Activated naive CD8-positive, alpha-beta T cell treated with anti-CD3 and anti-CD28 coated beads, Interleukin-2, amount 10 ng/mL, durations not matched to agents 7 days and 5 days (primary cell): Measurements from ENCODE around the gene GTF3C1. TPM values are rescaled to one million over a fixed set of nuclear protein-coding genes. Genes with fewer than 3 reads are reported as not detected.
A peak's percentile ranks its signal among the peaks of the same experiment; 100 is the strongest.
"Not testable (repeated sequence)": the region's sequence is repeated elsewhere in the genome, so short reads cannot be mapped to it uniquely, and the experiment has no call there.

Source experiments
- ATAC-seq: fragments of 150-1000 bp; cut with Tn5 transposase; one replicate; pipeline ENCODE4 v1.10.0; 2021; ENCODE audit warnings: low read depth, moderate library complexity
- POLR2A ChIA-PET: fragments of 350-600 bp; sonication (Branson Sonifier 250); formaldehyde crosslinking; loops from one replicate; lab custom pipeline; 2021; ENCODE audit warnings: antibody characterized with exemption; lab: Charles Lee
- DNase-seq: peaks from one replicate; pipeline ENCODE4 v3.0.0; 2021
- H3K27ac Mint-ChIP-seq: one replicate; pipeline ENCODE4 v1.8.0; 2022; ENCODE audit warnings: mild to moderate bottlenecking, mixed read lengths
- H3K27me3 Mint-ChIP-seq: one replicate; pipeline ENCODE4 v1.8.0; 2022; ENCODE audit warnings: mild to moderate bottlenecking, moderate library complexity, mixed read lengths
- H3K36me3 Mint-ChIP-seq: one replicate; pipeline ENCODE4 v1.8.0; 2021; ENCODE audit warnings: mild to moderate bottlenecking, mixed read lengths
- H3K4me1 Mint-ChIP-seq: one replicate; pipeline ENCODE4 v1.8.0; 2021; ENCODE audit warnings: mixed read lengths
- H3K4me3 Mint-ChIP-seq: one replicate; pipeline ENCODE4 v1.8.0; 2022; ENCODE audit warnings: mild to moderate bottlenecking, moderate library complexity, mixed read lengths
- H3K9me3 Mint-ChIP-seq: one replicate; pipeline ENCODE4 v1.8.0; 2021; ENCODE audit warnings: mixed read lengths
- total RNA-seq, 2 experiments: library from RNA; stranded (reverse); gene quantifications; one replicate each; pipeline ENCODE4 v1.2.3, GENCODE V29; 2021

Gene GTF3C1
- total RNA-seq, 2 experiments from 2014 or later, result 55.3 to 56.1 TPM

DNA sequence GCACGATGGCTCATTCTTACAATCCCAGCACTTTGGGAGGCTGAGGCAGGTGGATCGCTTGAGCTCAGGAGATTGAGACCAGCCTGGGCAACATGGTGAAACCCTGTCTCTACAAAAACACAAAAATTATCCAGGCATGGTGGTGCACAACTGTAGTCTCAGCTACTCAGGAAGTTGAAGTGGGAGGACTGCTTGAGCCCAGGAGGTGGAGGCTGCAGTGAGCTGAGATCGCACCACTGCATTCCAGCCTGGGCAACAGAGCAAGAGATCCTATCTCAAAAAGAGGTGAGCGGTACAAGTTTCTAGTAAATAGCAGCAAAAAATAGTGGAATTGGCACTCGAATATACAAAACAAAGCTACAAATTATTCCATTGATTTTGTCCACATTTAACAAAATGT lies 116.5 kb downstream of the GTF3C1 start:
- not testable (repeated sequence) for DNase-seq, H3K27me3 Mint-ChIP-seq, H3K4me3 Mint-ChIP-seq, ATAC-seq, H3K9me3 Mint-ChIP-seq
- Mint-ChIP-seq H3K27ac (peak overlapping the region; percentile 51), H3K36me3 (peaks cover 29% of the 10 kb centered on the region), H3K4me1 (peaks cover 22% of the 10 kb centered on the region)
- POLR2A ChIA-PET, result interaction anchor here (1.4 to 1.5 kb wide), 2 partner anchors 14 to 55 kb away, joined by 4 to 5 read pairs; no protein-coding TSS in a partner anchor

DNA sequence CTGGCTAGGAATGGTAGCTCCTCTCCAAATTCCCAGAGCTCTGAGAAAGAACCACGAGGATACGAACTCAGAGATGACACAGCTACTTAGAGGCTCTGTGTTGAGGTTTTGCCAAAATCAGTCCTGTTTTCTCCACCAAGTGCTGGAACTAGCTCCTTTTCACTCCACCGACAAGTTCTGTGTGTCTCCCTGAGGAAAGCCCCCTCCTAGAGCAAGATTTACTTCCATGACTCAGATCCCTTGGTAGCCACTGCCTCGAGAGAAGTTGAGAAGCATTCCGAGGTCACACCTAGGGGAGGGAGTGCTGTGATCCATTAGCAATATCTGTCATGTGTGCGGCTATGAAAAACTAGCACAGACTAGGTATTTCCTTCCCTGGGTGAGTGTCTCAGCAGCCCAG lies 117.2 kb downstream of the GTF3C1 start:
- peak overlapping the region; percentile 51 for H3K27ac Mint-ChIP-seq
- H3K4me3 Mint-ChIP-seq, result no peak overlapping the region
- peaks cover 27% of the 10 kb centered on the region for H3K4me1 Mint-ChIP-seq
- H3K36me3 Mint-ChIP-seq, result peaks cover 28% of the 10 kb centered on the region
- no peaks in the 10 kb centered on the region for H3K27me3 Mint-ChIP-seq
- H3K9me3 Mint-ChIP-seq, result no peaks in the 10 kb centered on the region
- ATAC-seq (no peak), DNase-seq (peak; percentile 16)
- POLR2A ChIA-PET, result no interaction called here

DNA sequence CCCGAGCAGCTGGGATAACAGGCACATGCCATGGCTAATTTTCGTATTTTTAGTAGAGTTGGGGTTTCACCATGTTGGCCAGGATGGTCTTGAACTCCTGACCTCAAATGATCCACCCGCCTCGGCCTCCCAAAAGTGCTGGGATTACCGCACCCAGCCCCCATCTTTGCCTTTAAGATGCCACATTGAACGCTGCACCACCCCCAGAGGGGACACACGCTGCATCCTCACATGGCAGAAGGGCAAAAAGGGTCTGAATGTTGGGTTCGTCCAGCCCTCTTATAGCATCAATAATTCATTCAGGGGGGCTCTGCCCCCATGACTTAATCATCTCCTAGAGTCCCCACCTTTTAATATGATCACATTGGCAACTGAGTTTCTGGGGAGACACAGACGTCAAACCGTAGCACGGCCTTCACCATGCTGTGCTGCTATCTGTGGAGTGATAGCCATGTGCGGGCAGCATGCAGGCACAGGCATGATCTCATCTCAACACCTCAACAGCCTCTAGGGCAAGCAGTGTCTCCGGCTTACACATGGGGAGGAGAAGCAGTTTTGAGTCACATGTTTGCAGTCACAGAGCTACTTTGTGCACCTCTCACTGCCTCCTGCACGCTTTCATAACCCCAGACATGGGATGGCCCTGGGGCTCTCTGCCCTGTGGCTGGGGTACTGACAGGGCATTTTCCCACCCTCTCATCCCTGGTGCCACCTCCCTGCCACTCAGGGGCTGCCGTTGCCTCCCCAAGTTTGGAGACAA lies 117.8 kb downstream of the GTF3C1 start:
- DNase-seq, result peak; percentile 22
- no peak overlapping the region for H3K27ac Mint-ChIP-seq
- POLR2A ChIA-PET, result interaction anchor here (0.6 to 1.1 kb wide), 2 partner anchors 11 to 15 kb away, joined by 3 read pairs; no protein-coding TSS in a partner anchor

GRCh38 chr16:27430923-27431484 lies 118.7 kb downstream of the GTF3C1 start:
- H3K27me3 Mint-ChIP-seq, result no peaks in the 10 kb centered on the region
- H3K4me3 Mint-ChIP-seq, result no peak overlapping the region
- H3K27ac Mint-ChIP-seq, result peak overlapping the region; percentile 1
- H3K36me3 Mint-ChIP-seq, result peaks cover 21% of the 10 kb centered on the region
- ATAC-seq, result no peak
- POLR2A ChIA-PET, result interaction anchor here (1.1 to 1.6 kb wide), 3 partner anchors 16 to 25 kb away, joined by 3 to 4 read pairs (median 4); no protein-coding TSS in a partner anchor
- H3K9me3 Mint-ChIP-seq, result no peaks in the 10 kb centered on the region
- DNase-seq, result peak; percentile 22
- H3K4me1 Mint-ChIP-seq, result peaks cover 42% of the 10 kb centered on the region

More for the DNA sequence above, 117.8 kb downstream of the GTF3C1 start:
- H3K4me3 Mint-ChIP-seq, result no peak overlapping the region
- no peaks in the 10 kb centered on the region for H3K9me3 Mint-ChIP-seq
- H3K27me3 Mint-ChIP-seq, result no peaks in the 10 kb centered on the region
- peaks cover 32% of the 10 kb centered on the region for H3K4me1 Mint-ChIP-seq
- peaks cover 27% of the 10 kb centered on the region for H3K36me3 Mint-ChIP-seq
- peak; percentile 30 for ATAC-seq

DNA sequence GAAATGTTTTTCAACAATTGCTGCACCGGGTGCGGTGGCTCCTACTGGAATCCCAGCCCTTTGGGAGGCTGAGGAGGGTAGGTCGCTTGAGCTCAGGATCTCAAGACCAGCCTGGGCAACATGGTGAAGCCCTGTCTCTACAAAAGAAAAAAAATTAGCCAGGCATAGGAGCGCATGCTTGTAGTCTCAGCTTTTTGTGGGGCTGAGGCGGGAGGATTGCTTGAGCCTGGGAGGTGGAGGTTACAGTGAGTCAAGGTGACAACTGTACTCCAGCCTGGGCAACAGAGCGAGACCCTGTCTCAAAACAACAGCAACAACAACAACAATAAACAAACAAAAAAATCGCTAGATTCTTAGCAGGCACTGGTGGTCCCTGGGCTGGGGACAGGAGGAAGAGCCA lies 119.2 kb downstream of the GTF3C1 start:
- ATAC-seq (no peak), DNase-seq (no peak)
- H3K4me1 Mint-ChIP-seq, result peaks cover 46% of the 10 kb centered on the region
- no peak overlapping the region for H3K4me3 Mint-ChIP-seq
- peaks cover 23% of the 10 kb centered on the region for H3K36me3 Mint-ChIP-seq
- no peaks in the 10 kb centered on the region for H3K27me3 Mint-ChIP-seq
- H3K27ac Mint-ChIP-seq, result peak overlapping the region; percentile 28
- POLR2A ChIA-PET, result interaction anchor here (1.2 to 1.6 kb wide), 2 partner anchors 21 to 25 kb away, joined by 4 read pairs; no protein-coding TSS in a partner anchor
- no peaks in the 10 kb centered on the region for H3K9me3 Mint-ChIP-seq

DNA sequence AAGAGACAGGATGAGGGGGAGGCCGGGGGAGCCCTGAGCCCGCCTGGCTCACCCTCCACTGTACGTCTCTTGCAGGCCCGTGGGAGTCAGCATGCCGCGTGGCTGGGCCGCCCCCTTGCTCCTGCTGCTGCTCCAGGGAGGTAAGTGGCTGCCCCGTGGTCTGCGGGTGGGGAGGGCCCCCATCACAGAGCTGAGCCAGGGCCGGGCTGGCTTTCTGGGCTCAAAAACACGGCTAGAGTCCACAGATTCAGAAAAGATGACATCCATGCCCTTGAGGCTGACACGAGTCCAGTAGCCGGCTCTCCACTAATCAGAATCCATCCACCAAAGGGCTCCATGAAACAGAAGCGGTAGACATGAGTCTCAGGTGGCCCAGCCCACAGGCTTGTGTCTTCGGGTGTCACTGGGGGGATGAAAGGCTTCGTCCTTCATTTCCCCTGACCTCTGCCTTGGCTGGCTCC lies 119.7 kb downstream of the GTF3C1 start:
- peaks cover 28% of the 10 kb centered on the region for H3K36me3 Mint-ChIP-seq
- peaks cover 49% of the 10 kb centered on the region for H3K4me1 Mint-ChIP-seq
- H3K27ac Mint-ChIP-seq, result no peak overlapping the region

DNA sequence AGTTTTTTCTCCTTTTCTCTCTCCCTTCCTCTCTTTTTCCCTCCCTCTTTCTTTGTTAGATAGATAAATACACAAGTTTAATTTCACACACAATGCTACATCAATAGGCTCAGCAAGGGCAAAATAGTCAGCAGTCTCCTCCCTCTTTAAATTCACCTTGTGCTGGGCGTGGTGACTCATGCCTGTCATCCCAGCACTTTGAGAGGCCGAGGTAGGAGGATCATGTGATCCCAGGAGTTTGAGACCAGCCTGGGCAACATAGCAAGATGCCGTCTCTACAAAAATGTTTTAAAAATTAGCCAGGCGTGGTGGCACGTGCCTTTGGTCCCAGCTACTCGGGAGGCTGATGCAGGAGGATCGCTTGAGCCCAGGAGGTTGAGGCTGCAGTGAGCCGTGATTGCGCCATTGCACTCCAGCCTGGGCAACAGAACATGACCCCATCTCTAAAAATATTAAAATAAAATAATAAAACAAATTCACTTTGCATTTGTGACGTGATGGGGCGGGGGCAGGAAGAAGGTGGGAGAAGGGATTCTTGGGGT lies 120.3 kb downstream of the GTF3C1 start:
- Mint-ChIP-seq H3K9me3 (no peaks in the 10 kb centered on the region), H3K4me3 (peak overlapping the region; percentile 28), H3K4me1 (peaks cover 51% of the 10 kb centered on the region), H3K27me3 (no peaks in the 10 kb centered on the region), H3K27ac (peak overlapping the region; percentile 76), H3K36me3 (peaks cover 34% of the 10 kb centered on the region)
- POLR2A ChIA-PET, result interaction anchor here (1.6 kb wide), 1 partner anchor 22 kb away, joined by 4 read pairs; no protein-coding TSS in a partner anchor
- peak; percentile 17 for DNase-seq
- ATAC-seq, result no peak

More for the DNA sequence above, 119.7 kb downstream of the GTF3C1 start:
- Mint-ChIP-seq H3K4me3 (no peak overlapping the region), H3K27me3 (no peaks in the 10 kb centered on the region), H3K9me3 (no peaks in the 10 kb centered on the region)
- ATAC-seq (no peak), DNase-seq (peak; percentile 22)
- POLR2A ChIA-PET, result interaction anchor here (1.2 to 1.6 kb wide), 2 partner anchors 22 to 24 kb away, joined by 4 read pairs; no protein-coding TSS in a partner anchor

DNA sequence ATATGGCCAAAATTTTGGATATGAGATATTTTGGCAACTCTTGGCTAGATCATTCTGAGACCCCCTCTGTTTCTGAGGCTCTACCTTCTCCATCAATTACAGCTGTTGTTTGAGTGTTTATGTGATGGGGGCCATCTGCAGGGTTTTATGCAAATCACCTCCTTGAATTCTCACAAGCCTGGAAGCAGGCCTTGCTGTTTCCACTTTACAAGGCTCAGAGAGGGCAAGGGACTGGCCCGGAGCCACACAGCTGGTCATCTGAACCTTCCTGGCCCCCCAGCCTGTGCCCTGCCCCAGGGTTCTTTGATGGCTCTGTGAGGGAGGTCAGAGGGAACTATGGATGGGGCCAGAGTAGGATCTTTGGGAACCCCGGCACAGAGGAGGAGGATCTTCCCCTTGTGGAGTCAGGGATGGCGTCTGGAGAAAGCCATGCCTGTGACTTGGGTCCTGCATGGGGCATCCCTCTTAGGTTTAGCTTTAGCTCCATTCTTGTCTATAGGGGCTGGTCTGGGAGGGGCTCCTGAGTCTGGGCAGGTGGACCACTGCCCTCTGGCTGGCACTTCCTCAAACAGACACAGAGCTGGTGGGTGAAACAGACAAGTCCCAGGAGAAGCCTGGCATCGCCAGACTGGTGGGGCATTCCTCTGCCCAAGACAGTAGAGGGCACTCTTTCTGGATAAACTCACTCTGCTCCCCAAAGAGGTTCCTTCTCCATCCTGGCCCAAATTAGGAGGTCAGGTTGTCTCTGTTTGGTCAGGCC lies 121.5 kb downstream of the GTF3C1 start:
- peaks cover 53% of the 10 kb centered on the region for H3K4me1 Mint-ChIP-seq
- peak overlapping the region; percentile 70 for H3K27ac Mint-ChIP-seq
- no peaks in the 10 kb centered on the region for H3K27me3 Mint-ChIP-seq
- H3K36me3 Mint-ChIP-seq, result peaks cover 44% of the 10 kb centered on the region
- POLR2A ChIA-PET, result interaction anchor here (2.8 to 3.4 kb wide), 2 partner anchors 22 to 26 kb away, joined by 12 to 23 read pairs; partner anchors contain the start of gene IL21R
- DNase-seq, result peak; percentile 25
- ATAC-seq, result no peak
- H3K4me3 Mint-ChIP-seq, result peak overlapping the region; percentile 60
- H3K9me3 Mint-ChIP-seq, result peaks cover 4% of the 10 kb centered on the region

GRCh38 chr16:27427538-27427937 lies 122.2 kb downstream of the GTF3C1 start:
- Mint-ChIP-seq H3K9me3 (peaks cover 5% of the 10 kb centered on the region), H3K36me3 (peaks cover 44% of the 10 kb centered on the region), H3K4me3 (peak overlapping the region; percentile 71), H3K27ac (peak overlapping the region; percentile 86), H3K4me1 (peaks cover 47% of the 10 kb centered on the region), H3K27me3 (no peaks in the 10 kb centered on the region)
- peak; percentile 14 for DNase-seq
- POLR2A ChIA-PET, result interaction anchor here (0.9 to 3.4 kb wide), 3 partner anchors 9 to 25 kb away, joined by 3 to 23 read pairs (median 12); partner anchors contain the start of gene IL21R
- no peak for ATAC-seq

DNA sequence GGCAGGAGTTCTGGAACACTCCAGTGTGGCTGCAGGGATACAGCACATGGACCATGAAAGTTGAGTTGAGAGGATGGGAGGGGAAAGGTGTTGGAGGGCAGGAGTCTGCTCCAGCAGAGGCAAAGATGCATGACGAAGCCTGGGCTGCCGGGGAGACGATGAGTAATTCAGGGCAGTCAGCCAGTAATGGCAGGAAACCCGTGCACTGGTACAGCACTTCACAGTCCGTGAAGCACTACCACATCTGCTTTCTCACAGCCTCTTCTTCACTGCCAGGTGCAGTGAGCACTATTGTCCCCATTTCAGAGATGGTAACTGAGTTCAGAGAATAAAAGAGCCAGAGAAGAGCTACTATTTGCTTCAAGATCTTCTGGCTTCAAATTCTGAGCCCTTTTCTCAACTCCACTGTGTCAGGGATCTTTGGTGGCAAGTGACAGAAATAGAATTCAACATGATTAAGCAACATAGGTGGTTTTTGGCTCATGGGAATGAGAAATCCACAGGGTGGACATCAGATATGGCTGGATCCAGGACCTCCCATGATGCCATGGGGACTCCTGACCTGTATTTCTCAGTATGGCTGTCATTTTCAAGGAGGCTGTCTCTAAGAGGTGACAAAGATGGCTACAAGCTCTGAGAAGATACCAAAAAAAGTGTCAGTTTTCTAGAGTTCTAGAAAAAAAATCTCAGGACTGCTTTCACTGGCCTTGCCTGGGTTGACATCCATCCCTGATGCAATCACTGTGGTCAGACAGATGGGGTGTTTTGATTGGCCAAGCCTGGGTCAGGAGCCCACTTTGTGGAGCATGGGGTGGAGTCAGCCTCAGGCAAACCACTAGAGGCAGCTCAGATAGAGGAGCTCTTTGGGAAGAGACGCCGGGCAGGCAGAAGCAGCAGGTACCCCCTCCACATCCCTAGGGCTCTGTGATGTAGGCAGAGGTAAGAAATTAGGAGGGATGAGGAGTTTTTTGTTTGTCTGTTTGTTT lies 123.0 kb downstream of the GTF3C1 start:
- peaks cover 47% of the 10 kb centered on the region for H3K4me1 Mint-ChIP-seq
- peaks cover 52% of the 10 kb centered on the region for H3K36me3 Mint-ChIP-seq
- POLR2A ChIA-PET, result interaction anchor here (0.9 to 3.4 kb wide), 5 partner anchors 9 to 196 kb away, joined by 3 to 23 read pairs (median 7); partner anchors contain the start of gene IL21R
- peaks cover 12% of the 10 kb centered on the region for H3K9me3 Mint-ChIP-seq
- H3K27ac Mint-ChIP-seq, result peak overlapping the region; percentile 86
- H3K4me3 Mint-ChIP-seq, result peak overlapping the region; percentile 71
- DNase-seq (peak; percentile 66), ATAC-seq (peak; percentile 97)
- no peaks in the 10 kb centered on the region for H3K27me3 Mint-ChIP-seq

DNA sequence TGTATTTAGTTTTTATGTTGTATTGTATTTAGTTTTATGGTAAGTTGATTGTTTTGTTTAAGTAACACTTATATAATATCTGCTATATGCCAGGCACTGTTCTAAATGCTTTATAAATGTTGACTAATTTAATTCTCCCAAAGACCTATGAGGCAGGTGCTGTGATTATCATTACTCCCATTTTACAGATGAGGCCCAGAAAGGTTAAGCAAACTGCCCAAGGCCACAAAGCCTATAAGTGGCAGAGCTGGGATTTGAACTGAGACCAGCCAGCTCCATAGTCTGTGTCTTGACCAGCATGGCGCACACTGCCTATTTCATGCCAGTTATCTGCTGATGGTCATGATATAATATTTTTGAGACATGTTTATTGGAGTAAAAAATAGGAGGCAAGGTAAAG lies 123.8 kb downstream of the GTF3C1 start:
- H3K4me1 Mint-ChIP-seq, result peaks cover 47% of the 10 kb centered on the region
- POLR2A ChIA-PET, result interaction anchor here (1.1 to 3.4 kb wide), 4 partner anchors 20 to 196 kb away, joined by 4 to 23 read pairs (median 10); partner anchors contain the start of gene IL21R

More for the DNA sequence above, 123.8 kb downstream of the GTF3C1 start:
- ATAC-seq, result no peak
- peak overlapping the region; percentile 86 for H3K27ac Mint-ChIP-seq
- peaks cover 56% of the 10 kb centered on the region for H3K36me3 Mint-ChIP-seq
- peaks cover 12% of the 10 kb centered on the region for H3K9me3 Mint-ChIP-seq
- no peaks in the 10 kb centered on the region for H3K27me3 Mint-ChIP-seq
- H3K4me3 Mint-ChIP-seq, result peak overlapping the region; percentile 71
- no peak for DNase-seq
